A549 (cell line): ENCODE measurements around the gene MED13L.

Experiments used
- CEBPB ChIP-seq, 2 experiments: fragments of >200 bp in 1 of 2; sonication (Bioruptor Twin) in 1 of 2; formaldehyde crosslinking in 1 of 2; IDR thresholded peaks; 2 replicates each; pipeline ENCODE4 v1.6.1; 2012 to 2016
- POLR2A ChIP-seq: IDR thresholded peaks from 2 replicates; pipeline ENCODE4 v1.6.1; 2012; ENCODE audit warnings: mild to moderate bottlenecking, low read length

DNA sequence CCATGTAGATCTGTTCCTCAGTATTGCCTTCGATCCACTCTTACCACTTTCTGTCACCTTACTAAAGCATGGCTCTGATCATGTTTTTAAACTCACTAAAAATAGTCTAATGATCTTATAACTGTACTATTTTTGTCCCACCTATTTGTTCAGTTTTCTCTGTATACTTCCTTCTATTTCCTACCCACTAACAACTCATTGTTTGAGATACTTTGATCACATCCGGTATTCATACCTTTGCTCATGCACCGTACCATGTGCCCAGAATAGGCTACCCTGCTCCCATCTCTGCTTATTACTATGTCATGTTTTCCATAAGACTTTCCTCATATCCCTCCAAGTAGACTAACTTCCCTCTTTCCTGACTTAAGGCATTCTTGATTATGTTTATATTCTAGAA is 128.6 kb downstream of the MED13L start:
- TF ChIP-seq CEBPB (IDR thresholded peaks at IDR 0.05) (no peak), POLR2A (no peak)
